K562 (cell line): ENCODE data around the gene TAS2R20. TPM values are rescaled to one million over a fixed set of nuclear protein-coding genes. Genes with fewer than 3 reads are reported as not detected.

Experiments
- ZNF655 ChIP-seq: fragments of 250-450 bp; sonication (Bioruptor Pico); IDR thresholded peaks from 2 replicates; pipeline ENCODE4 v1.5.0; 2021
- polyA plus RNA-seq, 8 experiments: library from polyadenylated mRNA; depleted of rRNA in 4 of 8; stranded (reverse) in 5 of 8; unstranded in 3 of 8; fragments of >200 nt; fragmentation: Nextera tagmentation in 2 of 8; fragmentation: Illumina TruSeq in 1 of 8; extraction: Ambion mirVana in 2 of 8; extraction: Trizol in 1 of 8; gene quantifications; 2 replicates each; pipeline versions ENCODE4 v1.2.1 to v1.2.3, GENCODE V29; 2011 to 2014; ENCODE audit warnings: inconsistent platforms in 1 of 8, missing spikeins in 1 of 8
- total RNA-seq, 7 experiments: library from RNA; depleted of rRNA in 6 of 7; stranded (reverse); fragments of >200 nt in 6 of 7; fragmentation: Illumina TruSeq in 2 of 7; extraction: Trizol in 2 of 7; gene quantifications; 2 replicates each; pipeline versions ENCODE4 v1.2.1 to v1.2.3, GENCODE V29; 2011 to 2021; ENCODE audit warnings: low replicate concordance in 1 of 7
- TF ChIP-seq, protein P1 (sequence below): fragments of 450-650 bp; IDR thresholded peaks from 2 replicates; pipeline ENCODE4 v1.6.1; 2016; ENCODE audit warnings: mild to moderate bottlenecking, moderate library complexity

Gene TAS2R20
- total and polyA plus RNA-seq, 9 of the 15 experiments (the other 6 are each of a cell fraction or from before 2014, with no cell fraction given): 0.07 to 2.3 (median 0.77) TPM

DNA sequence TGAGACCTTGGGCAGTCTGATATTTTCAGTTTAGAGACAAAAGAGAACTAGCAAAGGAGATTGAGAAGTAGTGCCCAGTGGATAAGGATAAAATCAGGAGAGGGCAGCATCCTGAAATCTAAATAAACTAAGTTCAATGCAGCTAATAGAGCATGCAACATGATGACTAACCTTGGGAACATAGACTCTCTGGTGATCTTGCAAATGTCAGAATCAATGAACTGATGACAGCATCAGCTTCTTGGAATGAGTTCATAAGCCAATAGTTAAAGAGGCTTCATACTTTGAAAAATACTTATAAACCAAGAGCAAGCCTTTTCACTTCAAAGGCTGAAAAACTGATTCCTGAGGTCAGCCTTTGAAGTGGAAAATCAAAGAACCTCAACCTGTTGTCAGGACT is 16.1 kb upstream of the TAS2R20 start (continued):
- TF ChIP-seq, protein P1, sequence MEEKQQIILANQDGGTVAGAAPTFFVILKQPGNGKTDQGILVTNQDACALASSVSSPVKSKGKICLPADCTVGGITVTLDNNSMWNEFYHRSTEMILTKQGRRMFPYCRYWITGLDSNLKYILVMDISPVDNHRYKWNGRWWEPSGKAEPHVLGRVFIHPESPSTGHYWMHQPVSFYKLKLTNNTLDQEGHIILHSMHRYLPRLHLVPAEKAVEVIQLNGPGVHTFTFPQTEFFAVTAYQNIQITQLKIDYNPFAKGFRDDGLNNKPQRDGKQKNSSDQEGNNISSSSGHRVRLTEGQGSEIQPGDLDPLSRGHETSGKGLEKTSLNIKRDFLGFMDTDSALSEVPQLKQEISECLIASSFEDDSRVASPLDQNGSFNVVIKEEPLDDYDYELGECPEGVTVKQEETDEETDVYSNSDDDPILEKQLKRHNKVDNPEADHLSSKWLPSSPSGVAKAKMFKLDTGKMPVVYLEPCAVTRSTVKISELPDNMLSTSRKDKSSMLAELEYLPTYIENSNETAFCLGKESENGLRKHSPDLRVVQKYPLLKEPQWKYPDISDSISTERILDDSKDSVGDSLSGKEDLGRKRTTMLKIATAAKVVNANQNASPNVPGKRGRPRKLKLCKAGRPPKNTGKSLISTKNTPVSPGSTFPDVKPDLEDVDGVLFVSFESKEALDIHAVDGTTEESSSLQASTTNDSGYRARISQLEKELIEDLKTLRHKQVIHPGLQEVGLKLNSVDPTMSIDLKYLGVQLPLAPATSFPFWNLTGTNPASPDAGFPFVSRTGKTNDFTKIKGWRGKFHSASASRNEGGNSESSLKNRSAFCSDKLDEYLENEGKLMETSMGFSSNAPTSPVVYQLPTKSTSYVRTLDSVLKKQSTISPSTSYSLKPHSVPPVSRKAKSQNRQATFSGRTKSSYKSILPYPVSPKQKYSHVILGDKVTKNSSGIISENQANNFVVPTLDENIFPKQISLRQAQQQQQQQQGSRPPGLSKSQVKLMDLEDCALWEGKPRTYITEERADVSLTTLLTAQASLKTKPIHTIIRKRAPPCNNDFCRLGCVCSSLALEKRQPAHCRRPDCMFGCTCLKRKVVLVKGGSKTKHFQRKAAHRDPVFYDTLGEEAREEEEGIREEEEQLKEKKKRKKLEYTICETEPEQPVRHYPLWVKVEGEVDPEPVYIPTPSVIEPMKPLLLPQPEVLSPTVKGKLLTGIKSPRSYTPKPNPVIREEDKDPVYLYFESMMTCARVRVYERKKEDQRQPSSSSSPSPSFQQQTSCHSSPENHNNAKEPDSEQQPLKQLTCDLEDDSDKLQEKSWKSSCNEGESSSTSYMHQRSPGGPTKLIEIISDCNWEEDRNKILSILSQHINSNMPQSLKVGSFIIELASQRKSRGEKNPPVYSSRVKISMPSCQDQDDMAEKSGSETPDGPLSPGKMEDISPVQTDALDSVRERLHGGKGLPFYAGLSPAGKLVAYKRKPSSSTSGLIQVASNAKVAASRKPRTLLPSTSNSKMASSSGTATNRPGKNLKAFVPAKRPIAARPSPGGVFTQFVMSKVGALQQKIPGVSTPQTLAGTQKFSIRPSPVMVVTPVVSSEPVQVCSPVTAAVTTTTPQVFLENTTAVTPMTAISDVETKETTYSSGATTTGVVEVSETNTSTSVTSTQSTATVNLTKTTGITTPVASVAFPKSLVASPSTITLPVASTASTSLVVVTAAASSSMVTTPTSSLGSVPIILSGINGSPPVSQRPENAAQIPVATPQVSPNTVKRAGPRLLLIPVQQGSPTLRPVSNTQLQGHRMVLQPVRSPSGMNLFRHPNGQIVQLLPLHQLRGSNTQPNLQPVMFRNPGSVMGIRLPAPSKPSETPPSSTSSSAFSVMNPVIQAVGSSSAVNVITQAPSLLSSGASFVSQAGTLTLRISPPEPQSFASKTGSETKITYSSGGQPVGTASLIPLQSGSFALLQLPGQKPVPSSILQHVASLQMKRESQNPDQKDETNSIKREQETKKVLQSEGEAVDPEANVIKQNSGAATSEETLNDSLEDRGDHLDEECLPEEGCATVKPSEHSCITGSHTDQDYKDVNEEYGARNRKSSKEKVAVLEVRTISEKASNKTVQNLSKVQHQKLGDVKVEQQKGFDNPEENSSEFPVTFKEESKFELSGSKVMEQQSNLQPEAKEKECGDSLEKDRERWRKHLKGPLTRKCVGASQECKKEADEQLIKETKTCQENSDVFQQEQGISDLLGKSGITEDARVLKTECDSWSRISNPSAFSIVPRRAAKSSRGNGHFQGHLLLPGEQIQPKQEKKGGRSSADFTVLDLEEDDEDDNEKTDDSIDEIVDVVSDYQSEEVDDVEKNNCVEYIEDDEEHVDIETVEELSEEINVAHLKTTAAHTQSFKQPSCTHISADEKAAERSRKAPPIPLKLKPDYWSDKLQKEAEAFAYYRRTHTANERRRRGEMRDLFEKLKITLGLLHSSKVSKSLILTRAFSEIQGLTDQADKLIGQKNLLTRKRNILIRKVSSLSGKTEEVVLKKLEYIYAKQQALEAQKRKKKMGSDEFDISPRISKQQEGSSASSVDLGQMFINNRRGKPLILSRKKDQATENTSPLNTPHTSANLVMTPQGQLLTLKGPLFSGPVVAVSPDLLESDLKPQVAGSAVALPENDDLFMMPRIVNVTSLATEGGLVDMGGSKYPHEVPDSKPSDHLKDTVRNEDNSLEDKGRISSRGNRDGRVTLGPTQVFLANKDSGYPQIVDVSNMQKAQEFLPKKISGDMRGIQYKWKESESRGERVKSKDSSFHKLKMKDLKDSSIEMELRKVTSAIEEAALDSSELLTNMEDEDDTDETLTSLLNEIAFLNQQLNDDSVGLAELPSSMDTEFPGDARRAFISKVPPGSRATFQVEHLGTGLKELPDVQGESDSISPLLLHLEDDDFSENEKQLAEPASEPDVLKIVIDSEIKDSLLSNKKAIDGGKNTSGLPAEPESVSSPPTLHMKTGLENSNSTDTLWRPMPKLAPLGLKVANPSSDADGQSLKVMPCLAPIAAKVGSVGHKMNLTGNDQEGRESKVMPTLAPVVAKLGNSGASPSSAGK: no peak
- TF ChIP-seq ZNF655 (CRISPR knock-in tag): no peak
- TF ChIP-seq, all 486 proteins: peak for 0
